Central memory CD4-positive, alpha-beta T cell (primary cell): ENCODE results near the gene DHX15.

Source experiments
- DNase-seq: peaks from one replicate; pipeline ENCODE4 v3.0.0; 2022

The DHX15 gene

DNA sequence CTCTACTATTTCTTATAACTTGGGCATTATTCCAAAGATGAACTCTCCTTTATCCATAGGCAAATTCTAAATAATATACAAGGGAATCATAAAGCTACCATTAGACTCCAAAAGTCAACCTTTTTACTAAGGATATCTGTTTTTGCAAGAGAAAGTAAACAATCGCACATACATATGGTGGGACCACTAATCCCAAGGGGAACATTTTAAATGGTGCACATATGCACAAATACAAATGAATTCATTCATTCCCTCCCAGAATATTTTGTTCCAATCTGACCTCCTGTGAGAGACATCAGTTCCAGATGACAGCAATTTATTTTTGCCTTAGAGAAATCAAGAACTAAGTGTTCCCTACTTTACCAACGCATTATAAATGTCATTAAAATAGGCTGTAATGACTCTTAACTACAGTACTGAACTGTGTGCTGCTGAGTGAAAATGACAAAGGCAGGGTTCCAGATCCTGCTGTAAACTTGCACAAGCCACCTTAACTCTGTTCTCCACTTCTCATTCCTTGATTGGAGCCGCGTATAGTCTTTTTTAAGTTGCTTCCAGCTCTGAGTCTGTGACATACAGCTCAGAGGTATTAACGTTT is 2.0 kb downstream of the DHX15 start:
- DNase-seq, result no peak

DNA sequence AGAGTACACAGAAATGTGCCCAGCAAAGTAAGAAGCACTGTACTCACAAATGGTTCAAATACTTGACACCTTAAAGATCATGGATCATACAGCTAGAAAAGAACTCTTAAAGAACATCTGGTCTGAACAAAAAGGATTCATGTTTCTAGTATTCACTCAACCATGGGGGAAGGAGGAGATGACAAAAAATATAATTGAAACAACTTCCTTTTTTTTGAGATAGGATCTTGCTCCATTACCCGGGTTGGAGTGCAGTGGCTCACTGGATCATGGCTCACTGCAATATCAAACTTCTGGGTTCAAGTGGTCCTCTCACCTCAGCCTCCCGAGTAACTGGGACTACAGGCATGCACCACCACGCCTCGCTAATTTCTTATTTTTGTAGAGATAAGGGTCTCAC is 6.0 kb downstream of the DHX15 start:
- no peak for DNase-seq

DNA sequence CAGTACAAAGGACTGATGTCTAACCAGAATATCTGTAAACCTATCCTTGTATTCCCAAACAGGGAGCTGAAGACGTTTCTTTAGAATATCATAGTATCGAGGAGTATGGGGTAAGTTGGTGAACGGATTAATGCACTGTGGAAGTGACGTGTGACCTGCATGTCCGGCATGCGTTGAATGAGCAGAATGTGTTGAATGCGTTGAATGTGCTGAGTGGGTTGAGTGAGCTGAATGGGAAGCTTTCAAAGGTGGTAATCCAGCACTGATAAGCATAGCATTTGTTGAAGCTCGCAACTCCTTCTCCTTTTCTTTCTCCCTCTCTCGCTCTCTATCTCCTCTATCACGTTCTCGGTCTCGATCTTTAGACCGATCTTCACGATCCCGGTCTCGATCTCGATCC is 8.1 kb downstream of the DHX15 start:
- DNase-seq, result no peak

DNA sequence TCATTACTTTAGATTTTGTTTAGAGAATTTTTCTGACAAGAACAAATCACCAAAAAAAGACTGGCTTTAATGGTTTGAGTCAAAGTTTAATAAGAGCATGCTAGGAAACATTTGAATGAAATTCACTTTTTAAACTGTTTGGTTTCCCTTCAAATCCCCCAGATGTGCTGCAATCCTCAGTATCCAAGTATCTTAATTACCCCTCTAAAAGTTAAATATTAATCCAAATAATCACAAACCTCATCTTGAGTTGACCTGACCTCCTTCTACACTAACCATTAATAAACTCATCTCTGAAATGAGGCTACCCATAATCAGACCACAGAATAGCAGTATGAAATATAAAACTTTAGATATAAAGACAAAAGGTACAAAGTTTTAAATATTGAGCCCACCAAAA is 10.1 kb downstream of the DHX15 start:
- DNase-seq, result no peak

- no peak for DNase-seq
Measured at GRCh38 chr4:24573582-24573981, 10.8 kb downstream of the DHX15 start.

- DNase-seq, result no peak
Measured at GRCh38 chr4:24570574-24571236, 13.6 kb downstream of the DHX15 start.

GRCh38 chr4:24570172-24570571 is 14.2 kb downstream of the DHX15 start:
- no peak for DNase-seq

- no peak for DNase-seq
Measured at GRCh38 chr4:24569662-24570061, 14.7 kb downstream of the DHX15 start.

DNA sequence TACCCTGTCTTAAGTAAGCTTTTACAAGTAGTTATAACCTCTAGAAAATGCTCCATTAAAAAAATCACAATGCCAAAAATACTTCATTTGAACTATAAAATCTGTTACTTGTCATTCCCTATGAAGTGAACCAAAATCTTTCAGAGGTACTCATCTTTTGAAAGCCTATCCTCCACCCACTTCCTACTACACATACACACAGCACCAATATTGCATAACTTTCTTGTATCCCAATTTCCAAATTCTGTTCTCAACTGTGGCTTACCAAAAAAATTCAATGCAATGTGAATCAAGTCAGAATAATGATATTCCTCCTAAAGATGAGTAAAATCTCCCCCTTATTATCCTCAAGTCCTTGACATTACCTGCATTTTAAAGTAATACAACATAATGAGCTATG is 15.9 kb downstream of the DHX15 start:
- DNase-seq, result no peak

DNA sequence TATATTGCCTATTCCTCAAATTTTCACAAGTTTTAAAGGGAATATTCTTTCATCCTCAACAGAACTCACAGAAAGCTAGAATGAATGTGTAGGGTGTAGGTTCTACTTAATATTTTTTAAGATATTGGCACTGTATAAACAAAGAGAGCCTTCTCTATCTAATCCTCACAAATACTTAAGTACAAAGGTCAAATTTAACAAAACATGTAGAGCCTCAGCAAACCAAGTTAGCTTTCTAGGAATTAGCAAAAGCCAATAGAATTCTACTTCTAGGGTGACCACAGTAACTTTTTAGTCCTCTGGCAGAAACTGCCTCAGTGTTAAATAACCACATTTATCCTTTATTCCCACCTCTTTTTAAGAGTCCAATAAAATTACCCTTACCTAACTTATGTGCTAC is 19.3 kb downstream of the DHX15 start:
- DNase-seq, result no peak

DNA sequence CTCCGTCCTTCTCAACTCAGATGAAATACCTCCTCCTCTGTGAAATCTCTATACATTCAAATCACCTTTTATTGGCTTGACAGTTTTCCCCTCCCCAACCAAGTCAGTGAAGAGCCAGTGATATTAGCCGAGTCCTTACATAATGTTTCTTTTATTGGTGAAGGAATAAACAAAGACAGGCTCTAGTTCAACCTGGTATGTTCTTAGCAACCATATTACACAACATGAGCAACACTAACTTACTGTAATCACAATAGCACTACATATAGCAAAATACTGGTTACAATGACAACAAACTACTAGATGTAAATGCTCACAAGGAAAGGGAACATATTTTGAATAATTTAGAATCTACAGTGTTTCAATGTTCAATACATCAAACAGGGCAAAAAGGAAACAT is 19.9 kb downstream of the DHX15 start:
- DNase-seq, result no peak

DNA sequence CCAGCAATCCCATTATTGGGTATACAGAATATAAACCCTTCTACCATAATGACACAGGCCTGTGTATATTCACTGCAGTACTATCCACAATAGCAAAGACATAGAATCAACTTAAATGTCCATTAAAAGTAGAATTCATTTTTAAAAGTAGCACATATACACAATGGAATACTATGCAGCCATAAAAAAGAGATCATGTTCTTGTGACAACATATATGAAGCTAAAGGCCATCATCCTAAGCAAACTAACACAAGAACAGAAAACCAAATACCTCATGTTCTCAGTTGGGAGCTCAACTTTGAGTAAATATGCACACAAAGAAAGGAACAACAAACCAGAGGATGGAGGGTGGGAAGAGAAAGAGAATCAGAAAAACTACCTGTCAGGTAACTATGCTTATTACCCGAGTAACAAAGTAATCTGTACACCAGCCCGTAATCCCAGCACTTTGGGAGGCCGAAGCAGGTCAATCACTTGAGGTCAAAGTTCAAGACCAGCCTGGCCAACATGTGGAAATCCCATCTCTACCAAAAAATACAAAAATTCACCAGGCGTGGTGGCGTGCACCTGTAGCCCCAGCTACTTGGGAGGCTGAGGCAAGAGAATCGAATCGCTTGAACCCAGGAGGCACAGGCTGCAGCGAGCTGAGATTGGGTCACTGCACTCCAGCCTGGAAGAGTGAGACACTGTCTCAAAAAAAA is 22.8 kb downstream of the DHX15 start:
- no peak for DNase-seq

- no peak for DNase-seq
Measured at GRCh38 chr4:24560868-24561368, 23.4 kb downstream of the DHX15 start.

- DNase-seq, result no peak
Measured at GRCh38 chr4:24559889-24560288, 24.5 kb downstream of the DHX15 start.

DNA sequence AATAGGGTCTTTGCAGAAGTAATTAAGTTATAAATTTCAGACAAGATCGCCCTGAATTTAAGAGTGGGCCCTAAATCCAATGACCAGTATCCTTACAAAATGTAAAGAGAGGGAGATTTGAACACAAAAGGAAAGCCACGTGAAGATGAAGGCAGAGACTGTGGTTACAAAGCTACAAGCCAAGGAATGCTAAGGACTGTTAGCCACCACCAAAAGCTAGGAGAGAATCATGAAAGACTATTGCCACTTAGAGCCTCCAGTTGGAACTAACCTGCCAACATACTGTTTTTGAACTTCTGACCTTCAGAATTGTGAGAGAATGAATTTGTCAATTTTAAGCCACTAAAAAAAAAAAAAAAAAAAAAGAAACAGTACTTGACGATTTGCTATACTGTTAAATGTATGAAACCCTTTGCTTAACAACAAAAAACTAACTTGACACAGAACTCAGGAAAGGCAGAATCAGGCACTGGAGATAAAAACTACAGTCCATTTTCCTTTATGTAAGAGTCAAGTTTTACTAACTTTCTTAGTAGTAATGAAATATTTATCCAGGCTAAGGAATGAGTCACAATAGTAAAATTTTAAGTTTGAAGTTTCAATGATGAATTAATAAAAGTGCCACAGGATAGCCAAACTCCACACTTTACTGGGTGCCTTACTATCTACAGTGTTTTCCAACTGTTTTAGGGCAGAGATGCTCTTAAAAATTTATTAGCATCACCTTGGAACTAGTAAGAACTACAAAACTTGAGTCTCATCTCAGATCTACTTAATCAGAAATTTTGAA is 25.1 kb downstream of the DHX15 start:
- no peak for DNase-seq

DNA sequence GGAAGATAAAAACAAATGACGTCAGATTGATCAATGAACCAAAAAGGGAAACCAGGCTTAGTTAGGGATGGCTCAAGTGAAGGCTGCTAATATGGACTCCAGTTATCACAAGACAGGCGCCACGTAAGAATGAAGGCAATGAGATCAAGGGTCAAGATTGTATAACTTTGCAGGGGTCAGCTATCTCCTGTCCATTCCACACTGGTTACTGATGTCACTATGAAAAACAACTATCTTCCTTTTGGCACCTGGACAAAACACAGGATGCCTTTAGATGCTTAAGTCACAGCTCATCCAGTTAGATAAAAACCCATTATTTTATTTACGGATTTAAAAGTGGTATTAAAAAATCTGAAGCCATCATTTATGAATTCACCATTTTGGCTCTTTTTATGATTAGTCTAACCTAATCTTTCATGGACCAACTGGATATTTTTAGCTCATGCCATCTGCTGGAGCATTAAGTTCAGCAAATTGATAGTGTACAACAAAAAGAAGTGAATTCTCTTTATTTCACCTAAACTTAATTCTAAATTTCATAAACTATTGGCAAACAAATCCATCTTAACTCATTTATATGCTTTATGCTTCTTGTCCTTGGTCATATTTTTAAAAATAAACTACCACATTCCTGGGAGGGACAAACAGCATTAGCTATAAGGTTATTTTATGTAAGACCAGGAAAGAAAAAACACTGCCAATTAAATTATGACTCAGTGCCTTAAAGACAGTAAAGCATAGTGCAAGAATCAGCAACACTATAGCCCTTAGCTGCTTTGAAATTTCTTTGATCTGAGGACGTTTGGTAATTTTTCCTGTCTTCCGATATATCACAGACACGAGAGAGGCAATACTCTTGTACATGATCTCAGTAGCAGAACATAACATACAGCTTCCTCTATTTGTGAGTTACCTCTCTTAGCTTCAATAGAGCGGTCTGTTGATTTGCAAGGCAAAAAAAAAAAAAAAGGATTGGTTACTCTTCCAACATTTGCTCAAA is 27.0 kb downstream of the DHX15 start:
- no peak for DNase-seq

DNA sequence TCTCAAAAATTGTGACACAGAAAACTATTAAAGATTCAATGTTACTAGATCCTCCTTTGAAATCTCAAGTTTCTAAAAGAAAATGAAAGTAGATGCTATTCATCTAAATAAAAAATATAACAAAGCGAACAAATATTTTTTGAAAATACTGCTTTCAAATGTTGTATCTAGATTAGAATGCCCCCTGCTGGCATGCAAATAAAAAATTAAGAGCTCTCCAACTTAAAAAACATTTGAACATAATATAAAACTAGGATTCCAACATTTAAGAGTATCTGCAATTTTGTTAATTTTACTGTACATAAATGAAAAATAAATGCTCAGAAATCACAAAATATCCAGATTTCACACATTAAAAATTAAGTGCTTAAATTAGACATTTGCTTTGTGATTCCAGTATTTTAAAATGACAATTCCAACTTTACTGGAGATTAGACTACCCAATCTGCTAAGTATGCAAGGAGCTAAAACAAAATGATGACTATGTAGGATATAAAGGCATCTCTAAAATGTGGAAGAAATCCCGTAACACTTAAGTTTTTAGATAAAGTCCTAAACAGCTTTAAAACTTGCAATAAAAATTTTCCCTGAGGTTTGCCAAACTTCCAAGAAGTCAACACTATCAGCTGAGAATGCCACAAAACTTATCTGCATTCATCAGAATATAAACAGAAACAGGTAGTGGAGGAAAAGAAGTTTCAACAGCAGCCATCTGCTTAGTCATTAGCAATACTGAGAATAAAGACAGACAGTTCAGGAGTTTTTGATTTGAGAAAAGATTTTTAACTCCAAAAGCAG is 32.7 kb downstream of the DHX15 start:
- DNase-seq, result no peak

DNA sequence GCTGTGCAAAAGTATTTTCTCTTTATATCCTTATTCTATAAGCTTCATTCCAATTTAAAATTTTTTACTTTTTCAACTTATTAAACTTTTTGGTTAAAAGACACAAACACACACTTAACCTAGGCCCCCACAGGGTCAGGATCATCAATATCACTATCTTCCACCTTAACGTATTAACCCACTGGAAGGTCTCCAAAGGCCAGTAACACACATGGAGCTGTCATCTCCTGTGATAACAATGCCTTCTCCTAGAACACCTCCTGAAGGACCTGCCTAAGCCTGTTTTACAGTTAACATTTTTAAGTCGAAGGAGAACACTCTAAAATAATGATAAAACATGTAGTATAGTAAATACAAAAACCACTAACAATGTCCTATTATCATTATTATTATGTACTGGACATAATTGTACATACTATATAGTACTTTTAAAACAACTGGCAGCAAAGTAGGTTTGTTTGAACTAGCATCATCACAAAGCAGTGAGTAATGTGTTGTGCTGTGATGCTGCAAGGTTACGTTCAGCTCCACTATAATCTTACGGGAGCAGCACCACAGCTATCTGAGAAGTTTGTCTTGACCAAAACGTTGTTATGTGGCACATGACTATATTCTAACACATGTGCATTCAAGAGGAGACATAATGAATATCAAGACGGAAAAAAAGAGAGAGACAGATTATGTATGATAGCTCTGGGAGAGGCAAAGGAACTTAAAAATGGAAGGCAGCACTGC is 33.7 kb downstream of the DHX15 start:
- DNase-seq, result no peak

DNA sequence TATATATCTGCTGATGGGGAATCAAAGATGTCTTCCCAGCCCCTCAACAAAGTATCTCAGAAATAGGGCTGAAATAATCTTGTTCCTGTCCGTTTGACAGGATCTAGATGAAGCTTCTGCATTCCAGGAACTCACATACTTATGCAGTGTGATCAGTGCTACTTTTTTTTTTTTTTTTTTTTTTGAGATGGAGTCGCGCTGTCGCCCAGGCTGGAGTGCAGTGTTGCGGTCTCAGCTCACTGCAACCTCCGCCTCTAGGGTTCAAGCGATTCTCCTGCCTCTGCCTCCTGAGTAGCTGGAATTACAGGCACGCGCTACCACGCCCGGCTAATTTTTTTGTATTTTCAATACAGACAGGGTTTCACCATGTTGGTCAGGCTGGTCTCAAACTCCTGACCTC is 36.4 kb downstream of the DHX15 start:
- DNase-seq, result no peak

DNA sequence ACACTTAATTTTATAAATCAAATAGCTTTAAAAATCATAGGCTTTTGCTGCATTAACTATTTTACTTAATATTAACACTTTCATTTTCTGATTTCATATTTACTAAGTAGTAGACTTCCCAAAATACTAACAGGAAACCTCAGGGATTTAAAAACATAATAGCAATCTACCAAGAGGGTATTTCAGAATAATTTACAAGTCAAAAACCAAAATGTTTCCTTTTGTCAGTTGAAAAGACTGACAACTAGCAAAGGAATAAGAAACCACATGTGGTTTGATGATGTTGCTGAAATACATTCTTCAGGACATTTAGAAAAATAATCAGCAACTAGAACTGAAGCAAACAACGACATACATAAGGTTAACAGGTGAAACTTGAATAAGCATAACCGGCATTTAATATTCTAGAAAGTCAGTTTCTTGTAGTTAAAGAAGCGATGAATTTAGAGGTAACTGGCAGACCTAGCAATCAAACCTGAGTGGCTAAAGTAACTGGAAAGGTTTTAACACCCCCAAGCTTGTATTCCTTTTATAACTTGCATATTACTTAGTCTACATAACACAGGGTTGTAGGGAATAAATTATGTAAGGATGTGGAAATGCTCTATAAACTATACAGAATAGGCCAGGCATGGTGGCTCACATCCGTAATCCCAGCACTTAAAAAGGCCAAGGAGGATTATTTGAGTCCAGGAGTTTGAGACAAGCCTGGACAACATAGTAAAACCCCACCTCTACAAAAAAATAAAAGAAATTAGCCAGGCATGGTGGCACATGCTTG is 40.0 kb downstream of the DHX15 start:
- DNase-seq, result no peak
